Measurements from ENCODE around the gene DIAPH3. TPM values are rescaled to one million over a fixed set of nuclear protein-coding genes. Genes with fewer than 3 reads are reported as not detected.
A peak's percentile ranks its signal among the peaks of the same experiment; 100 is the strongest.

Gene DIAPH3
- total RNA-seq, 1 donor from 2014 or later, result 0.32 TPM

DNA sequence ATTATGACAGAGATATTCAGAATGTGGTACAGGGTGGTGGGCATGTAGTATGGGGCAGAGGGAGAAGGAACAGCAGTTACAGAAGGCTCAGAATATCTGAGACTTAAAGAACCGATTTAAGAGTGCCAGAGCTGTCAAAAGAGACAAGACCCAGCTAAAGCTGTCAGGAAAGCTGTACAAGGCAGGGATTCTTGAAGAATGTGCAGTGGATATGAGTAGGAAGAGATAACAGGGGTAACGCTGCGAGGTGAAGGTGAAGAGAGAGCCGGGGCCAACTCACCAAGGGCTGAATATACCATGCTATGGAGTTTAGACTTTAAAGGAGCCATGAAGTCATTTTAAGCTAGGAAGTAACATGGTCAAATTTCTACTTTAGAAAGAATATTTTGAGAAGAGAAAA is 381.0 kb downstream of the DIAPH3 start:
- Histone ChIP-seq H3K36me3 (no peaks in the 10 kb centered on the region), H3K27ac (no peak overlapping the region), H3K4me3 (no peak overlapping the region), H3K27me3 (no peaks in the 10 kb centered on the region), H3K4me1 (no peaks in the 10 kb centered on the region), H3K9me3 (no peaks in the 10 kb centered on the region)
- DNase-seq (ENCODE audit: low spot score in 2 of 2), result no peak
- intact Hi-C loops (cut with DNase I), result no loop called here
- TF ChIP-seq, protein P1, sequence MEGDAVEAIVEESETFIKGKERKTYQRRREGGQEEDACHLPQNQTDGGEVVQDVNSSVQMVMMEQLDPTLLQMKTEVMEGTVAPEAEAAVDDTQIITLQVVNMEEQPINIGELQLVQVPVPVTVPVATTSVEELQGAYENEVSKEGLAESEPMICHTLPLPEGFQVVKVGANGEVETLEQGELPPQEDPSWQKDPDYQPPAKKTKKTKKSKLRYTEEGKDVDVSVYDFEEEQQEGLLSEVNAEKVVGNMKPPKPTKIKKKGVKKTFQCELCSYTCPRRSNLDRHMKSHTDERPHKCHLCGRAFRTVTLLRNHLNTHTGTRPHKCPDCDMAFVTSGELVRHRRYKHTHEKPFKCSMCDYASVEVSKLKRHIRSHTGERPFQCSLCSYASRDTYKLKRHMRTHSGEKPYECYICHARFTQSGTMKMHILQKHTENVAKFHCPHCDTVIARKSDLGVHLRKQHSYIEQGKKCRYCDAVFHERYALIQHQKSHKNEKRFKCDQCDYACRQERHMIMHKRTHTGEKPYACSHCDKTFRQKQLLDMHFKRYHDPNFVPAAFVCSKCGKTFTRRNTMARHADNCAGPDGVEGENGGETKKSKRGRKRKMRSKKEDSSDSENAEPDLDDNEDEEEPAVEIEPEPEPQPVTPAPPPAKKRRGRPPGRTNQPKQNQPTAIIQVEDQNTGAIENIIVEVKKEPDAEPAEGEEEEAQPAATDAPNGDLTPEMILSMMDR (IDR thresholded peaks at IDR 0.05), result no peak

DNA sequence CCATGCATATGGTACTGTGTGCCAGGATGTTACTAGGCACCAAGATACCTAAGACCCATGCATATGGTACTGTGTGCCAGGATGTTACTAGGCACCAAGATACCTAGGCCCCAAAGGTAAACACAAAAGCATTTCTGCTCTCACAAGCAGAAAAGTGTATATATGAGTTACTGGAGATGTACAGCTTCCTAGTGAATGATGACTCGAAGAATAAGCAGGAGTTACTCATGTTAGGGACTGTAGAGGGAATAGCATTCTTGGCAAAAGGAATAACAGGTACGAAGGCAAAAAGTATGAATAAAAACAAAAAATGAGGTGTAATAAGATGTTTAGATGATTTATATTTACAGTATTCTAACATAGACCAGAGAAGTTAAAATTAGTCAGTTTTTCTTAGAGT is 383.7 kb downstream of the DIAPH3 start:
- intact Hi-C loops (cut with DNase I), result no loop called here

GRCh38 chr13:59776924-59777690 is 386.6 kb downstream of the DIAPH3 start:
- Histone ChIP-seq H3K27me3 (no peaks in the 10 kb centered on the region), H3K27ac (no peak overlapping the region), H3K9me3 (no peaks in the 10 kb centered on the region), H3K4me1 (no peaks in the 10 kb centered on the region), H3K4me3 (no peak overlapping the region), H3K36me3 (no peaks in the 10 kb centered on the region)
- no peak for DNase-seq (ENCODE audit: low spot score in 2 of 2)
- TF ChIP-seq, protein P1 (IDR thresholded peaks at IDR 0.05), result no peak
- intact Hi-C loops (cut with DNase I), result no loop called here

More for the DNA sequence above, 383.7 kb downstream of the DIAPH3 start:
- H3K9me3 ChIP-seq, result no peaks in the 10 kb centered on the region
- DNase-seq (ENCODE audit: low spot score in 2 of 2), result no peak
- TF ChIP-seq, protein P1 (IDR thresholded peaks at IDR 0.05), result no peak
- H3K27me3 ChIP-seq, result no peaks in the 10 kb centered on the region
- no peak overlapping the region for H3K27ac ChIP-seq
- H3K4me1 ChIP-seq, result no peaks in the 10 kb centered on the region
- H3K4me3 ChIP-seq, result no peak overlapping the region
- H3K36me3 ChIP-seq, result no peaks in the 10 kb centered on the region

GRCh38 chr13:59774491-59774971 is 389.2 kb downstream of the DIAPH3 start:
- H3K27ac ChIP-seq, result no peak overlapping the region

GRCh38 chr13:59771272-59771671 is 392.5 kb downstream of the DIAPH3 start:
- no peaks in the 10 kb centered on the region for H3K36me3 ChIP-seq
- H3K4me3 ChIP-seq, result no peak overlapping the region
- intact Hi-C loops (cut with DNase I), result no loop called here
- DNase-seq (ENCODE audit: low spot score in 2 of 2), result no peak
- no peak overlapping the region for H3K27ac ChIP-seq
- no peaks in the 10 kb centered on the region for H3K9me3 ChIP-seq
- H3K27me3 ChIP-seq, result no peaks in the 10 kb centered on the region
- TF ChIP-seq, protein P1 (IDR thresholded peaks at IDR 0.05), result peak in 1 of 3 experiments; percentile 57
- no peaks in the 10 kb centered on the region for H3K4me1 ChIP-seq

More at GRCh38 chr13:59774491-59774971, 389.2 kb downstream of the DIAPH3 start:
- intact Hi-C loops (cut with DNase I), result no loop called here
- DNase-seq (ENCODE audit: low spot score in 2 of 2), result no peak
- TF ChIP-seq, protein P1 (IDR thresholded peaks at IDR 0.05), result no peak
- Histone ChIP-seq H3K9me3 (no peaks in the 10 kb centered on the region), H3K4me1 (no peaks in the 10 kb centered on the region), H3K36me3 (no peaks in the 10 kb centered on the region), H3K27me3 (no peaks in the 10 kb centered on the region), H3K4me3 (no peak overlapping the region)
